Measurements from ENCODE around the gene MIA2.
"Not testable (repeated sequence)": the region's sequence is repeated elsewhere in the genome, so short reads cannot be mapped to it uniquely, and the experiment has no call there.

Gene MIA2

GRCh38 chr14:39268393-39268792 lies 34.7 kb downstream of the MIA2 start:
- DNase-seq (ENCODE audit: low read depth in 2 of 2), result no peak

- DNase-seq (ENCODE audit: low read depth in 2 of 2), result no peak
Observed at GRCh38 chr14:39272918-39273317, 39.2 kb downstream of the MIA2 start.

- DNase-seq (ENCODE audit: low read depth in 2 of 2), result no peak
Observed at GRCh38 chr14:39275395-39275794, 41.7 kb downstream of the MIA2 start.

GRCh38 chr14:39276005-39276404 lies 42.3 kb downstream of the MIA2 start:
- DNase-seq (ENCODE audit: low read depth in 2 of 2), result no peak

GRCh38 chr14:39276579-39277114 lies 42.9 kb downstream of the MIA2 start:
- no peak for DNase-seq (ENCODE audit: low read depth in 2 of 2)

- DNase-seq (ENCODE audit: low read depth in 2 of 2), result no peak
Observed at GRCh38 chr14:39279515-39279914, 45.8 kb downstream of the MIA2 start.

GRCh38 chr14:39280678-39281077 lies 47.0 kb downstream of the MIA2 start:
- not testable (repeated sequence) for DNase-seq (ENCODE audit: low read depth in 2 of 2)

- no peak for DNase-seq (ENCODE audit: low read depth in 2 of 2)
Observed at GRCh38 chr14:39289523-39289922, 55.8 kb downstream of the MIA2 start.

- DNase-seq (ENCODE audit: low read depth in 2 of 2), result no peak
Observed at GRCh38 chr14:39291701-39292100, 58.0 kb downstream of the MIA2 start.

- no peak for DNase-seq (ENCODE audit: low read depth in 2 of 2)
Observed at GRCh38 chr14:39293629-39294028, 59.9 kb downstream of the MIA2 start.

- not testable (repeated sequence) for DNase-seq (ENCODE audit: low read depth in 2 of 2)
Observed at GRCh38 chr14:39300389-39300788, 66.7 kb downstream of the MIA2 start.

GRCh38 chr14:39302124-39302810 lies 68.6 kb downstream of the MIA2 start:
- DNase-seq (ENCODE audit: low read depth in 2 of 2), result no peak

- no peak for DNase-seq (ENCODE audit: low read depth in 2 of 2)
Observed at GRCh38 chr14:39303115-39303514, 69.4 kb downstream of the MIA2 start.

- DNase-seq (ENCODE audit: low read depth in 2 of 2), result no peak
Observed at GRCh38 chr14:39307815-39308214, 74.1 kb downstream of the MIA2 start.

GRCh38 chr14:39310051-39310450 lies 76.3 kb downstream of the MIA2 start:
- no peak for DNase-seq (ENCODE audit: low read depth in 2 of 2)

- DNase-seq (ENCODE audit: low read depth in 2 of 2), result no peak
Observed at GRCh38 chr14:39315859-39316444, 82.2 kb downstream of the MIA2 start.

- DNase-seq (ENCODE audit: low read depth in 2 of 2), result no peak
Observed at GRCh38 chr14:39316830-39317553, 83.3 kb downstream of the MIA2 start.

- no peak for DNase-seq (ENCODE audit: low read depth in 2 of 2)
Observed at GRCh38 chr14:39318574-39318973, 84.9 kb downstream of the MIA2 start.

- no peak for DNase-seq (ENCODE audit: low read depth in 2 of 2)
Observed at GRCh38 chr14:39319381-39319780, 85.7 kb downstream of the MIA2 start.

GRCh38 chr14:39320318-39320717 lies 86.6 kb downstream of the MIA2 start:
- DNase-seq (ENCODE audit: low read depth in 2 of 2), result no peak

- DNase-seq (ENCODE audit: low read depth in 2 of 2), result no peak
Observed at GRCh38 chr14:39322807-39323206, 89.1 kb downstream of the MIA2 start.

GRCh38 chr14:39324097-39324496 lies 90.4 kb downstream of the MIA2 start:
- no peak for DNase-seq (ENCODE audit: low read depth in 2 of 2)

- no peak for DNase-seq (ENCODE audit: low read depth in 2 of 2)
Observed at GRCh38 chr14:39339003-39339402, 105.3 kb downstream of the MIA2 start.

Measured in activated CD8-positive, alpha-beta memory T cell treated with anti-CD3 and anti-CD28 coated beads for 4 hours (primary cell).